ENCODE results near the gene C22orf23. TPM values are rescaled to one million over a fixed set of nuclear protein-coding genes. Genes with fewer than 3 reads are reported as not detected.

Gene C22orf23
- total RNA-seq, 1 experiment from 2014 or later = 2.4 TPM

GRCh38 chr22:37929390-37929789 lies 24.0 kb downstream of the C22orf23 start:
- DNase-seq (ENCODE audit: extremely low read depth, low read depth) = no peak

- no peak for DNase-seq (ENCODE audit: extremely low read depth, low read depth)
These were observed 25.8 kb downstream of the C22orf23 start for GRCh38 chr22:37927637-37927936.

GRCh38 chr22:37926771-37927636 lies 26.4 kb downstream of the C22orf23 start:
- no peak for DNase-seq (ENCODE audit: extremely low read depth, low read depth)

- DNase-seq (ENCODE audit: extremely low read depth, low read depth) = no peak
These were observed 27.0 kb downstream of the C22orf23 start for GRCh38 chr22:37926358-37926757.

- no peak for DNase-seq (ENCODE audit: extremely low read depth, low read depth)
These were observed 27.6 kb downstream of the C22orf23 start for GRCh38 chr22:37925767-37926166.

- DNase-seq (ENCODE audit: extremely low read depth, low read depth) = no peak
These were observed 28.1 kb downstream of the C22orf23 start for GRCh38 chr22:37925330-37925729.

- no peak for DNase-seq (ENCODE audit: extremely low read depth, low read depth)
These were observed 28.9 kb downstream of the C22orf23 start for GRCh38 chr22:37924386-37925065.

GRCh38 chr22:37923927-37924326 lies 29.5 kb downstream of the C22orf23 start:
- no peak for DNase-seq (ENCODE audit: extremely low read depth, low read depth)

GRCh38 chr22:37922191-37922590 lies 31.2 kb downstream of the C22orf23 start:
- DNase-seq (ENCODE audit: extremely low read depth, low read depth) = no peak

GRCh38 chr22:37920126-37920525 lies 33.3 kb downstream of the C22orf23 start:
- no peak for DNase-seq (ENCODE audit: extremely low read depth, low read depth)

- no peak for DNase-seq (ENCODE audit: extremely low read depth, low read depth)
These were observed 34.7 kb downstream of the C22orf23 start for GRCh38 chr22:37918580-37919270.

- no peak for DNase-seq (ENCODE audit: extremely low read depth, low read depth)
These were observed 35.4 kb downstream of the C22orf23 start for GRCh38 chr22:37917874-37918548.

- DNase-seq (ENCODE audit: extremely low read depth, low read depth) = no peak
These were observed 37.1 kb downstream of the C22orf23 start for GRCh38 chr22:37916311-37916710.

GRCh38 chr22:37913233-37913721 lies 40.1 kb downstream of the C22orf23 start:
- no peak for DNase-seq (ENCODE audit: extremely low read depth, low read depth)

GRCh38 chr22:37912171-37912570 lies 41.2 kb downstream of the C22orf23 start:
- DNase-seq (ENCODE audit: extremely low read depth, low read depth) = no peak

GRCh38 chr22:37911697-37912096 lies 41.7 kb downstream of the C22orf23 start:
- no peak for DNase-seq (ENCODE audit: extremely low read depth, low read depth)

GRCh38 chr22:37910890-37911672 lies 42.3 kb downstream of the C22orf23 start:
- DNase-seq (ENCODE audit: extremely low read depth, low read depth) = no peak

- DNase-seq (ENCODE audit: extremely low read depth, low read depth) = no peak
These were observed 43.6 kb downstream of the C22orf23 start for GRCh38 chr22:37909766-37910165.

GRCh38 chr22:37907036-37907954 lies 46.1 kb downstream of the C22orf23 start:
- DNase-seq (ENCODE audit: extremely low read depth, low read depth) = no peak
